Effector memory CD4-positive, alpha-beta T cell (primary cell): ENCODE measurements around the gene PDYN.

ENCODE experiments used
- DNase-seq, 3 donors: peaks; one replicate each; pipeline ENCODE4 v3.0.0-alpha.2; 2020
- H3K27ac ChIP-seq: 2 replicates; pipeline ENCODE4 v1.7.0; 2013; ENCODE audit warnings: mild to moderate bottlenecking, low read length, moderate library complexity; ENCODE audit not compliant: insufficient read depth, poor library complexity, severe bottlenecking
- H3K27me3 ChIP-seq: replicated peaks from 2 replicates; pipeline ENCODE4 v1.7.0; 2013; ENCODE audit warnings: mild to moderate bottlenecking, low read length; ENCODE audit not compliant: insufficient read depth, control insufficient read depth, poor library complexity, severe bottlenecking
- H3K36me3 ChIP-seq: 2 replicates; pipeline ENCODE4 v1.7.0; 2013; ENCODE audit warnings: mild to moderate bottlenecking, low read length, moderate library complexity; ENCODE audit not compliant: control insufficient read depth, insufficient read depth
- H3K4me1 ChIP-seq: 2 replicates; pipeline ENCODE4 v1.7.0; 2013; ENCODE audit warnings: low read length, mild to moderate bottlenecking; ENCODE audit not compliant: control insufficient read depth, insufficient read depth, poor library complexity, severe bottlenecking
- H3K4me3 ChIP-seq: 2 replicates; pipeline ENCODE4 v1.7.0; 2013; ENCODE audit warnings: low read length, low read depth, mild to moderate bottlenecking; ENCODE audit not compliant: insufficient read depth, poor library complexity, severe bottlenecking
- H3K9me3 ChIP-seq: 2 replicates; pipeline ENCODE4 v1.7.0; 2013; ENCODE audit warnings: mild to moderate bottlenecking, low read length, moderate library complexity; ENCODE audit not compliant: control insufficient read depth

The PDYN gene

GRCh38 chr20:1973601-1974440, 20.0 kb downstream of the PDYN start:
- DNase-seq = no peak
- H3K4me1 ChIP-seq = no peaks in the 10 kb centered on the region
- no peak overlapping the region for H3K27ac ChIP-seq
- no peak overlapping the region for H3K4me3 ChIP-seq
- no peaks in the 10 kb centered on the region for H3K36me3 ChIP-seq
- no peaks in the 10 kb centered on the region for H3K9me3 ChIP-seq
- H3K27me3 ChIP-seq = no peaks in the 10 kb centered on the region

GRCh38 chr20:1971893-1972586, 21.8 kb downstream of the PDYN start:
- no peaks in the 10 kb centered on the region for H3K36me3 ChIP-seq
- no peaks in the 10 kb centered on the region for H3K4me1 ChIP-seq
- no peak for DNase-seq
- H3K4me3 ChIP-seq = no peak overlapping the region
- no peak overlapping the region for H3K27ac ChIP-seq
- H3K27me3 ChIP-seq = no peaks in the 10 kb centered on the region
- no peaks in the 10 kb centered on the region for H3K9me3 ChIP-seq

DNA sequence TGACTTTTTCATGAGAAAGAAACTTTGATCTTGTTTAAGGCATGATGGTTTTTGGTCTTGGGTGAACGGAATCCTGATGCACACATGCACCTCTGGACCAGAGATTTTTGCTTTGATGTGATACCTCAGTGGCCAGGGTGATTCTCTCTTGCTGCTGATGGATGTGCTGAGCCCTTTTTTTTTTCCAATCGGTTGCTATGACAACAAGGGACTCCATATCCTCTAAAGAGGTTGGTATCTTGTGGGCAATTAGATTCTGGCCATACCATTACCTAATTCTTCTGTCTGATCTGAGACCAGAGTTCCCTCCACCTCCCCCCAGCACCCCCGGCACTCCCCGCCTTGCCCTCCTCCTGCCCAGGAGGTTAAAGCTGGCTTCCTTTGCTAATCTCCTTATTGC, 24.9 kb downstream of the PDYN start:
- Histone ChIP-seq H3K4me3 (no peak overlapping the region), H3K27ac (no peak overlapping the region), H3K36me3 (no peaks in the 10 kb centered on the region), H3K9me3 (no peaks in the 10 kb centered on the region), H3K27me3 (no peaks in the 10 kb centered on the region), H3K4me1 (peaks cover 4% of the 10 kb centered on the region)
- DNase-seq = no peak

GRCh38 chr20:1965520-1966351, 28.1 kb downstream of the PDYN start:
- no peaks in the 10 kb centered on the region for H3K36me3 ChIP-seq
- H3K4me3 ChIP-seq = no peak overlapping the region
- peaks cover 4% of the 10 kb centered on the region for H3K4me1 ChIP-seq
- DNase-seq = peak; percentile 21 to 41 (median 25)
- H3K27ac ChIP-seq = no peak overlapping the region
- no peaks in the 10 kb centered on the region for H3K27me3 ChIP-seq
- H3K9me3 ChIP-seq = no peaks in the 10 kb centered on the region

- Histone ChIP-seq H3K4me3 (no peak overlapping the region), H3K4me1 (peaks cover 4% of the 10 kb centered on the region), H3K9me3 (no peaks in the 10 kb centered on the region), H3K36me3 (no peaks in the 10 kb centered on the region), H3K27me3 (no peaks in the 10 kb centered on the region), H3K27ac (no peak overlapping the region)
- DNase-seq = no peak
These were observed 29.0 kb downstream of the PDYN start for GRCh38 chr20:1964659-1965405.

DNA sequence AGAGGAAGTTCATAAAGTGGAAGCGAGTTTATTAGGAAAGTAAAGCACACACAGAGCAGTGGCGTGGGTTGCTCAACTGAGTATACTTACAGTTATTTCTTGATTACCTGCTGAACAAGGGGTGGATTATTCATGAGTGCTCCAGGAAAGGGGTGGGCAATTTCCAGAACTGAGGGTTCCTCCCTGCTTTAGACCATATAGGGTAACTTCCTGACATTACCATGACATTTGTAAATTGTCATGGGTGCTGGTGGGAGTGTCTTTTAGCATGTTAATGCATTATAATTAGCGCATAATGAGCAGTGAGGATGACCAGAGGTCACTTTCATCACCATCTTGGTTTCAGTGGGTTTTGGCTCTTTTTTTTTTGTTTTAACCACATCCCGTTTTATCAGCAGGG, 29.8 kb downstream of the PDYN start:
- no peak for DNase-seq
- H3K27me3 ChIP-seq = no peaks in the 10 kb centered on the region
- no peaks in the 10 kb centered on the region for H3K36me3 ChIP-seq
- peaks cover 4% of the 10 kb centered on the region for H3K4me1 ChIP-seq
- no peak overlapping the region for H3K27ac ChIP-seq
- H3K4me3 ChIP-seq = no peak overlapping the region
- no peaks in the 10 kb centered on the region for H3K9me3 ChIP-seq

- DNase-seq = no peak
- Histone ChIP-seq H3K9me3 (no peaks in the 10 kb centered on the region), H3K36me3 (no peaks in the 10 kb centered on the region), H3K27me3 (no peaks in the 10 kb centered on the region), H3K4me1 (peaks cover 4% of the 10 kb centered on the region), H3K4me3 (no peak overlapping the region), H3K27ac (no peak overlapping the region)
These were observed 32.5 kb downstream of the PDYN start for GRCh38 chr20:1961374-1961773.

DNA sequence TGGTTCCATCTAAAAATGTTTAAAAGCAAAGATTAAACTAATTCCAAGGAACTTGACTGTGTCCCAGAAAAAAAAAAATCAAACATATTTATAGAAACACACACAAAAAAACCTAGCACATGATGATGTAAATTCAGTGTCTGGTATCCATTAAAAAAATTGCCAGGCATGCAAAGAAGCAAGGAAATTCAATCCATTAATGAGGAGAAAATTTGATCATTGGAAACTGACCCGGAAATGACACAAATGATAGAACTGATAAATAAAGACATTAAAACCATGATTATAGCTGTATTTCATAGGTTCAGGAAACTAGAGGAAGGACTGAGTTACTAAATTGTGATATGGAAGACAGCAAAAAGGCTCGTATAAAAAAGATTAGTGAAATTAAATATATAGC, 34.7 kb downstream of the PDYN start:
- Histone ChIP-seq H3K27ac (no peak overlapping the region), H3K27me3 (no peaks in the 10 kb centered on the region), H3K36me3 (no peaks in the 10 kb centered on the region), H3K9me3 (no peaks in the 10 kb centered on the region), H3K4me3 (no peak overlapping the region), H3K4me1 (no peaks in the 10 kb centered on the region)
- DNase-seq = no peak

DNA sequence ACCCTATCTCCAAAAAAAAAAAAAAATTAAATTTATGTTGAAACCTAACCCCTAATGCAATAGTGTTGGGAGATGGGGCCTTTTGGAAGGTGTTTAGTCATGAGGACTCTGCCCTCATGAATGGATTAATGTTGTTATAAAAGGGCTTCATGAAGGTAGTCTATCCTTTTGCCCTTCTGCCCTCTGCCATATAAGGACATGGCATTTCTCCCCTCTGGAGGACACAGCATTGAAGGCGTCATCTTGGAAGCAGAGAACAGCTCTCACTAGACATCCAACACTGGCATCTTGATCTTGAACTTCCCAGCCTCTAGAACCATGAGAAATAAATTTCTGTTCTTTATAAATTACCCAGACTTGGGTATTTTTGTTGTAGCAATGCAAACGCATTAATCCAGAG, 35.4 kb downstream of the PDYN start:
- no peak for DNase-seq
- Histone ChIP-seq H3K36me3 (no peaks in the 10 kb centered on the region), H3K27me3 (no peaks in the 10 kb centered on the region), H3K27ac (no peak overlapping the region), H3K4me3 (no peak overlapping the region), H3K4me1 (no peaks in the 10 kb centered on the region), H3K9me3 (no peaks in the 10 kb centered on the region)
